Activated CD4-positive, alpha-beta memory T cell treated with anti-CD3 and anti-CD28 coated beads, Interleukin-2, amount 10 ng/mL, durations not matched to agents 7 days and 5 days (primary cell): Measurements from ENCODE around the gene CTNNA2. TPM values are rescaled to one million over a fixed set of nuclear protein-coding genes. Genes with fewer than 3 reads are reported as not detected.

ENCODE experiments used
- CTCF ChIA-PET: fragments of 350-600 bp; sonication (Branson Sonifier 250); formaldehyde crosslinking; loops from one replicate; lab custom pipeline; 2021; ENCODE audit warnings: antibody characterized with exemption, inconsistent platforms; lab: Charles Lee
- POLR2A ChIA-PET: fragments of 350-600 bp; sonication (Branson Sonifier 250); formaldehyde crosslinking; loops from one replicate; lab custom pipeline; 2021; ENCODE audit warnings: antibody characterized with exemption; lab: Charles Lee
- DNase-seq: peaks from one replicate; pipeline ENCODE4 v3.0.0-alpha.2; 2020
- H3K27ac Mint-ChIP-seq: one replicate; pipeline ENCODE4 v1.8.0; 2021; ENCODE audit warnings: mild to moderate bottlenecking, mixed read lengths
- H3K27me3 Mint-ChIP-seq: one replicate; pipeline ENCODE4 v1.8.0; 2021; ENCODE audit warnings: mixed read lengths
- H3K36me3 Mint-ChIP-seq: one replicate; pipeline ENCODE4 v1.8.0; 2021; ENCODE audit warnings: low read depth, mixed read lengths
- H3K4me1 Mint-ChIP-seq: one replicate; pipeline ENCODE4 v1.8.0; 2021; ENCODE audit warnings: mixed read lengths
- H3K4me3 Mint-ChIP-seq: one replicate; pipeline ENCODE4 v1.8.0; 2021; ENCODE audit warnings: mild to moderate bottlenecking, mixed read lengths
- H3K9me3 Mint-ChIP-seq: one replicate; pipeline ENCODE4 v1.8.0; 2021; ENCODE audit warnings: mixed read lengths
- total RNA-seq, 2 experiments: library from RNA; stranded (reverse); gene quantifications; one replicate each; pipeline ENCODE4 v1.2.3, GENCODE V29; 2021

CTNNA2 gene
- total RNA-seq, 2 experiments from 2014 or later = not detected

- CTCF ChIA-PET = no interaction called here
Observed at GRCh38 chr2:80519121-80519643, 1006.3 kb downstream of the CTNNA2 start.

GRCh38 chr2:80519699-80520291, 1006.9 kb downstream of the CTNNA2 start:
- peaks cover 3% of the 10 kb centered on the region for H3K9me3 Mint-ChIP-seq

More at GRCh38 chr2:80519121-80519643, 1006.3 kb downstream of the CTNNA2 start:
- DNase-seq = no peak
- Mint-ChIP-seq H3K9me3 (peaks cover 3% of the 10 kb centered on the region), H3K4me1 (no peaks in the 10 kb centered on the region), H3K27me3 (no peaks in the 10 kb centered on the region), H3K4me3 (no peak overlapping the region), H3K27ac (no peak overlapping the region), H3K36me3 (no peaks in the 10 kb centered on the region)
- POLR2A ChIA-PET = no interaction called here

GRCh38 chr2:80525152-80525551, 1012.3 kb downstream of the CTNNA2 start:
- Mint-ChIP-seq H3K27ac (no peak overlapping the region), H3K27me3 (no peaks in the 10 kb centered on the region), H3K36me3 (no peaks in the 10 kb centered on the region), H3K4me3 (no peak overlapping the region), H3K4me1 (no peaks in the 10 kb centered on the region), H3K9me3 (peaks cover 4% of the 10 kb centered on the region)
- CTCF ChIA-PET = no interaction called here
- POLR2A ChIA-PET = no interaction called here
- DNase-seq = no peak

More at GRCh38 chr2:80519699-80520291, 1006.9 kb downstream of the CTNNA2 start:
- no peak overlapping the region for H3K4me3 Mint-ChIP-seq
- POLR2A ChIA-PET = no interaction called here
- H3K27me3 Mint-ChIP-seq = no peaks in the 10 kb centered on the region
- H3K27ac Mint-ChIP-seq = no peak overlapping the region
- no peak for DNase-seq
- H3K36me3 Mint-ChIP-seq = no peaks in the 10 kb centered on the region
- CTCF ChIA-PET = no interaction called here
- H3K4me1 Mint-ChIP-seq = no peaks in the 10 kb centered on the region

GRCh38 chr2:80527119-80527518, 1014.3 kb downstream of the CTNNA2 start:
- H3K36me3 Mint-ChIP-seq = no peaks in the 10 kb centered on the region
- no peak overlapping the region for H3K27ac Mint-ChIP-seq
- H3K4me1 Mint-ChIP-seq = no peaks in the 10 kb centered on the region
- CTCF ChIA-PET = no interaction called here
- no peak overlapping the region for H3K4me3 Mint-ChIP-seq
- no peaks in the 10 kb centered on the region for H3K27me3 Mint-ChIP-seq
- DNase-seq = no peak
- peaks cover 4% of the 10 kb centered on the region for H3K9me3 Mint-ChIP-seq
- POLR2A ChIA-PET = no interaction called here

- no peak overlapping the region for H3K27ac Mint-ChIP-seq
- no peak for DNase-seq
- CTCF ChIA-PET = no interaction called here
- no peak overlapping the region for H3K4me3 Mint-ChIP-seq
- no peaks in the 10 kb centered on the region for H3K4me1 Mint-ChIP-seq
- H3K27me3 Mint-ChIP-seq = no peaks in the 10 kb centered on the region
- peaks cover 4% of the 10 kb centered on the region for H3K9me3 Mint-ChIP-seq
- POLR2A ChIA-PET = no interaction called here
- H3K36me3 Mint-ChIP-seq = no peaks in the 10 kb centered on the region
Observed at GRCh38 chr2:80529466-80530165, 1016.8 kb downstream of the CTNNA2 start.

- ChIA-PET POLR2A (no interaction called here), CTCF (no interaction called here)
- DNase-seq = no peak
- Mint-ChIP-seq H3K4me3 (no peak overlapping the region), H3K27ac (no peak overlapping the region), H3K36me3 (no peaks in the 10 kb centered on the region), H3K4me1 (no peaks in the 10 kb centered on the region), H3K27me3 (no peaks in the 10 kb centered on the region), H3K9me3 (peaks cover 4% of the 10 kb centered on the region)
Observed at GRCh38 chr2:80530442-80531064, 1017.7 kb downstream of the CTNNA2 start.

- Mint-ChIP-seq H3K9me3 (peaks cover 4% of the 10 kb centered on the region), H3K4me1 (no peaks in the 10 kb centered on the region)
Observed at GRCh38 chr2:80531319-80531718, 1018.5 kb downstream of the CTNNA2 start.

GRCh38 chr2:80545420-80546210, 1032.8 kb downstream of the CTNNA2 start:
- Mint-ChIP-seq H3K27me3 (no peaks in the 10 kb centered on the region), H3K4me3 (no peak overlapping the region), H3K27ac (no peak overlapping the region), H3K36me3 (no peaks in the 10 kb centered on the region), H3K9me3 (peaks cover 10% of the 10 kb centered on the region), H3K4me1 (no peaks in the 10 kb centered on the region)
- no peak for DNase-seq
- CTCF ChIA-PET = no interaction called here
- POLR2A ChIA-PET = no interaction called here

More at GRCh38 chr2:80531319-80531718, 1018.5 kb downstream of the CTNNA2 start:
- DNase-seq = no peak
- H3K4me3 Mint-ChIP-seq = no peak overlapping the region
- ChIA-PET POLR2A (no interaction called here), CTCF (no interaction called here)
- H3K36me3 Mint-ChIP-seq = no peaks in the 10 kb centered on the region
- H3K27me3 Mint-ChIP-seq = no peaks in the 10 kb centered on the region
- H3K27ac Mint-ChIP-seq = no peak overlapping the region

GRCh38 chr2:80546766-80547165, 1033.9 kb downstream of the CTNNA2 start:
- Mint-ChIP-seq H3K27ac (no peak overlapping the region), H3K27me3 (no peaks in the 10 kb centered on the region), H3K36me3 (no peaks in the 10 kb centered on the region), H3K9me3 (peaks cover 10% of the 10 kb centered on the region), H3K4me1 (no peaks in the 10 kb centered on the region), H3K4me3 (no peak overlapping the region)
- POLR2A ChIA-PET = no interaction called here
- DNase-seq = no peak
- CTCF ChIA-PET = no interaction called here

- Mint-ChIP-seq H3K27ac (no peak overlapping the region), H3K4me1 (no peaks in the 10 kb centered on the region)
- POLR2A ChIA-PET = no interaction called here
Observed at GRCh38 chr2:80547344-80547743, 1034.5 kb downstream of the CTNNA2 start.

GRCh38 chr2:80548469-80548868, 1035.6 kb downstream of the CTNNA2 start:
- Mint-ChIP-seq H3K4me3 (no peak overlapping the region), H3K36me3 (no peaks in the 10 kb centered on the region), H3K9me3 (peaks cover 10% of the 10 kb centered on the region), H3K4me1 (no peaks in the 10 kb centered on the region), H3K27me3 (no peaks in the 10 kb centered on the region), H3K27ac (no peak overlapping the region)
- POLR2A ChIA-PET = no interaction called here
- CTCF ChIA-PET = no interaction called here
- DNase-seq = no peak

More at GRCh38 chr2:80547344-80547743, 1034.5 kb downstream of the CTNNA2 start:
- H3K9me3 Mint-ChIP-seq = peaks cover 10% of the 10 kb centered on the region
- CTCF ChIA-PET = no interaction called here
- H3K4me3 Mint-ChIP-seq = no peak overlapping the region
- no peaks in the 10 kb centered on the region for H3K36me3 Mint-ChIP-seq
- no peak for DNase-seq
- no peaks in the 10 kb centered on the region for H3K27me3 Mint-ChIP-seq

GRCh38 chr2:80549901-80550300, 1037.0 kb downstream of the CTNNA2 start:
- POLR2A ChIA-PET = no interaction called here
- CTCF ChIA-PET = no interaction called here

GRCh38 chr2:80560326-80560725, 1047.5 kb downstream of the CTNNA2 start:
- Mint-ChIP-seq H3K27me3 (no peaks in the 10 kb centered on the region), H3K4me1 (no peaks in the 10 kb centered on the region), H3K27ac (no peak overlapping the region), H3K36me3 (no peaks in the 10 kb centered on the region), H3K9me3 (peaks cover 3% of the 10 kb centered on the region), H3K4me3 (no peak overlapping the region)
- DNase-seq = no peak
- ChIA-PET CTCF (no interaction called here), POLR2A (no interaction called here)

More at GRCh38 chr2:80549901-80550300, 1037.0 kb downstream of the CTNNA2 start:
- no peak for DNase-seq
- no peak overlapping the region for H3K27ac Mint-ChIP-seq
- H3K36me3 Mint-ChIP-seq = no peaks in the 10 kb centered on the region
- H3K9me3 Mint-ChIP-seq = peaks cover 10% of the 10 kb centered on the region
- H3K27me3 Mint-ChIP-seq = no peaks in the 10 kb centered on the region
- H3K4me3 Mint-ChIP-seq = no peak overlapping the region
- H3K4me1 Mint-ChIP-seq = no peaks in the 10 kb centered on the region
